ENCODE results near the gene CRAT.

CRAT gene

DNA sequence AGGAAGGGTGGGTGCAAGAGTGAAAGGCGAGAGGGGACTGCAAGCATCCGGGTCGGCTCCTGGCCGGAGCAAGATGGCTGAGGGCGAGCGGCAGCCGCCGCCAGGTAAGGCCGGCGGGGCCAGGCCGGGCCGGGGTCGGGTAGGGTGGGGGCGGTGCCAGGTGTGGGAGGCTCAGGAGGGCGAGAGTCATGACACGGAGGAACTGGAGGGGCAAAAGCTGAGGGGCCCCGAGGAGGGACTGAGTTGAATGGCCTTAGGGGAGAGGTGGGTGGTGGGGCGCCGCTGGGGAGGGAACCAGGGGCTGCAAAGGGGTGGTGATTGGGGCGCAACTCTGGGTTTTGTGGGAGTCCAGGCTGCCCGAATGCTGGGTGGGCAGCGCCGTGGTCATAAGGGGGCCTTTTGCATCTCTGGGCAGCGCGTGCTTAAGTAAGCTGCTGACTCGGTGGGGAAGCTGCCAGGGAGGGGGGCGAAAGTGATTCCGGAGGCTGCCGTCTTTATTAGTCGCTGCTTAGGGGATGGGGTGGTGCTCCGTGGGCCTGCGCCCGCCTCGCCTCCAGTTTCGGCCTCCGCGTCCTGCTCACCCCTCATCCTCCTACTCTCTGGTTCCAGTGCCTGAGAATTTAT lies 1.0 kb upstream of the CRAT start:
- peak; percentile 7 to 18 (median 14) for DNase-seq (ENCODE audit: low read depth in 2 of 3, low spot score in 1 of 3)

DNA sequence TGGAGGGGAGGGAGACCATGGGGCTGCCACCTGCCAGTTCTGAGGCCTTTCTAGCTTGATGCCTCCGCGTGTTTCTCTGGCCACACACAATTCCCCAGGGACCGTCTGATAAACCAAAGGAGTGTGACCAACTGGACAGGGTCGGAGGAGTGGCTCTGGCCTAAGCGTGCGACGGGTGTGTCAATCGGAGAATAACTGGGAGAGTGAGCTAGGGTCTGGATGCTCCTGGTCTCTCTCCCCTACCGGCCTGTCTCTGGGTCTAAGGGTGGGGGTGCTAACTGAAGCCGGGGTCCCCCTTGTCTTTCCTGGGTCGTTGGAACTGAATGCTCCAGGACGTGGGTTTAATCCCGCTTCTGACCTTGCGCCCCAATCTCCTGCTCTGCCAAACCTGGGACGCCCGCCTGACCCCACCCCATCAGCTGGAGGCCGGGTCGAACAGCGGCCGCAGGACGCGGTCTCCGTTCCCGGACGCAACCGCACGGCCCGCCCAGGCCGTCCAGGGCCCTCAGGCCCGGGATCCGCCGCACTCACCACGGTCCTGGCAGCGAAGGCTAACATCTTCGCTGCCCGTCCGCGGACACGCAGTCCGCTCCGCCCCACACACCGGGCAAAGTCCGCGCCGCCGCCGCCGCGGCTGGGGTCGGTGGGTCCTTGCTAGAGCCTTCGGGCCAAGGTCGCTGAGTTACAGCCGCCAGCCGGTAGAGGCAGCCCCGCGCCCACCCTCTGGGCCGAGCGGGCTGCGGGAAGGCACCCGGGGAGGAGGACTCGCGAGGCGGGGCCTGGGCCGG lies 447 bp downstream of the CRAT start:
- DNase-seq (ENCODE audit: low read depth in 2 of 3, low spot score in 1 of 3) = no peak

DNA sequence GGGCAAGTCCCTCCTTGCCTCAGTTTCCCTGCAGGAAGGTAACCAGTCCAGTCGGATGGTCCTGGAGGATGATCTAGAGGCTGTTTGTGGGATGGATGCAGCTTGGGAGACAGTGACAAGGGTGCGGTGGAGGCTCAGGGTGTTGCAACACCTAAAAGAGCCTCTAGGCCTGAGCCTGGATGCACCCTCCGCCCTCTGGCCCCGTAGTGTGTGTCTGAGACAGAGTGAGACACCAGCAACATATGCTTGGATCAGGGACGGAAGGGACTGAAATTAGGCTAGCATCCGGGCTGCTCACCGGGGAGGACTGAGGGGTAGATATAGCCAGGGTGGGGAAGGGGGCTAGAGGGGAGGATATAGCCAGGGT lies 1.1 kb downstream of the CRAT start:
- DNase-seq (ENCODE audit: low read depth in 2 of 3, low spot score in 1 of 3) = peak in 1 of 3 donors; percentile 21

DNA sequence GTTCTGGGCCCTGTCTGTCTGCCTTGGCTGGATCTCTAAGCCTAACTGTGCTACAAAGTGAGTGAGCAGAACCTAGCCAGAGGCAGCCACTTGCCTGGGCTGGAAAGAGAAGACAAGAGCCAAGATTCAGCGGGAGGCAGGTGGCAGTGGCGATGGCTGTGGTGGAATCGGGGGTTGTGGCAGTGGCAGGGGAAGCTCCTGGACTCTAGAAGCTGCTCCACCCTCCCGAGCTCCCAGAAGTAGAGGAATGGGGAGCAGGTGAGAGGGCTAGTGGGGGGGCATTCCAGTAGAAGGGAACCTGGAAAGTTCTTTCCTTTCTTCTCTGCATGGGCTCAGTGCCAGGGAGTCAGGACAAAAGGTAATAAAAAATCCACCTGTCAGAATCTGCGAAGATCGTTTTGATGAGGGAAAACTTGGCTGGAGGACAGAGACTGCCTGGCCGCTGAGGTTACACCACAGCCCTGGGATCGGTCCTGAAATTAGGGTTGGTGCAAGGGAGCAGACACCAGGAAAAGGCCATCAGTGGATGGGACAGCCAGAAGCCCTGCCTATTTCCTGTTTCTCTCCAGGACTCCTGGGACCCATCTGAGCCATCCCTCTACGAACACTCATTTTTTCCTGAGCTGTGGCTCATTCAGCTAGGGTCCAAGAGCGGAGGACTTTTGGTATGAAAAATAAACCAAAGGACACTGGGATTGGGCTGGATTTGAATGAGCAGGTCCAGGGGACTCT lies 1.6 kb downstream of the CRAT start:
- DNase-seq (ENCODE audit: low read depth in 2 of 3, low spot score in 1 of 3) = no peak

DNA sequence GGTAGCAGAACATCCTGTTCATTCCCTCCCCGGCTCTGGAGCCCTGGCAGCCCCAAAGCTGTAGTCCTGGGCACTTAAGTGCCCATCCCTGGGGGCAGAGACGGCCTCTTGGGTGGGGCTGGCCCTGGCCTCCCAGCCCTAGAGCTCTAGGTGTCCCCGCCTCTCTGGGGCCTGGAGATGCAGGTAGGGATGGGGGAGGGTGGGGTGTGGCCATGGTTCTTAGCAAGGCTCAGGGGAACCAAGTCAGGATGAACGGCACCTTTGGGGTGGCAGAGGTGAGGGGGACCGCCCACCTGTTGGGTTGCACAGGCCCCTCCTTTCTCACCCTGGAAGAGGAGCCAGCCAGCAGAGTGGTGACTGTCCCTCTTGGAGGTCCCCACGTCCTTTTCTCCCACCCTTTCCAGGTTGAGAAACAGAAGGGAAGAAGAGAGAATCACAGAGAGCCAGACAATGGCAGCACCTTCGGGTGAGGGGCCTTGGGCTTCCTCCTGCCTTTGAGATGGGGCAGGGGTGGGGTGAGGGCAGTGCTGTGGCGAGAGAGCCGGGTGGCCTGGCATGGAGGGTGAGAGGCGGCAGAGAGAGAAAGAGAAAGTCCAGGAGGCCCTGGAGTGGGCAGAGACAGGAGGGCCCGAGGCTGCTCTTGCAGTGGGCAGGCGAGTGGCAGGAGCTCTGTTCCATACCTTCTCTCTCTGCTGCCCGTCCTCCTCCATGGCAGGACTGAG lies 2.3 kb downstream of the CRAT start:
- no peak for DNase-seq (ENCODE audit: low read depth in 2 of 3, low spot score in 1 of 3)

DNA sequence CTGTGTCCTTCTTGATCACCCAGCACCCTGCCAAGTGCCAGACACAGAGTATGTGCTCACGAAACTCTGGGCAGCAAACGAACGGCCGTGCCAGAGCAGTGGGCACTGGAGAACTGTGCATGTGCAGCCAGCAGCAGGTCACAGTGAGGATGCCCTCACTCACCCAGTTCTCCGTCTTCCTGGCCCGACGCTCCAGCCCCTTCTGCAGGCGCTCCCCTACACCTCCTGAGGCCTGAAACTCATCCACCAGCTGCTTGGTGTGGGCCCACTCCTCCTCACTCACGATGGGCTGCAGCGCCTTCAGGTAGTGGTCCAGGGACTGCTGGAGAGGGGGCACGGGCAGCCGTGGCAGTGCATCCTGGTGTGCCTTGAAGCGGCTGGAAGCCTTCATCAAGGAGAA lies 2.9 kb downstream of the CRAT start:
- DNase-seq (ENCODE audit: low read depth in 2 of 3, low spot score in 1 of 3) = no peak

DNA sequence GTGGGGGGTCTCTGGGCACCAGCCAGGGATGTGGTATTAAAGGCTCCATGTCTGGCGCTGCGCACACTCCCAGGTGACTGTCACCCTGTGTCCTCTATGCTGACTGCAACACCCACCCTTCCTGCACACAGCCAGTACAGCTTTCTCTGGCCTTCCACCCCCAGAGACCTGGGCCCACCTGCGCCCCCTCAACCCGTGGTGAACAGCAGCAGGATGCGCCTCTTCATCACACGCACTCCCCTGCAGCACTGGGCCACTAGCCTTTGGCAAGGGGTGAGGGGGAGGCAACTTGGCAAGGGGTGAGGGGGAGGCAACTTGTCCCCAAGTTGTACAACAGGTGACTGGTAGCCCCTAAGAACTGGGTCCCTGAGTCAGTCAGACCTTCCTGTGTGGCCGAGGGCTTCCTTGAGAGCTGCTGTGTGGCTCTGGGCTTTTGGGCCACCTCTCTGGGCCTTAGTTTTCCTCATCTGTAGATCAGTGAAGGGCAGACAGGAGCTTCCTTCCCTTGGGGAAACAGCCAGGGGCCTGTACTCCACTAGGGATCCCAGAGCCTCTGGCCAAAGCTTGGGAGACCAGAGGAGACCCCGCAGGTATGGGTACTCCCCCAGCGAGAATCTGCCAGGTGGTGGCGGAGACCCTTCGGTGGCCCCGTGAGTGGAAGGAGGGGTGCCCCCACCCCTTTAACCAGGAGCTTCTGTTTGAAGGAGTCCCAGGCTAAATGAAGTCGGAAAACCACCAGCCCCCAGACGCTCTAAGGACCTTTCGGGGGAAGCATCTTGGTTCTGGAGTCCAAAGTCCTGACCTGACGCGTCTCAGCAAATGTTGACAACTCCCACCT lies 4.5 kb downstream of the CRAT start:
- DNase-seq (ENCODE audit: low read depth in 2 of 3, low spot score in 1 of 3) = no peak

DNA sequence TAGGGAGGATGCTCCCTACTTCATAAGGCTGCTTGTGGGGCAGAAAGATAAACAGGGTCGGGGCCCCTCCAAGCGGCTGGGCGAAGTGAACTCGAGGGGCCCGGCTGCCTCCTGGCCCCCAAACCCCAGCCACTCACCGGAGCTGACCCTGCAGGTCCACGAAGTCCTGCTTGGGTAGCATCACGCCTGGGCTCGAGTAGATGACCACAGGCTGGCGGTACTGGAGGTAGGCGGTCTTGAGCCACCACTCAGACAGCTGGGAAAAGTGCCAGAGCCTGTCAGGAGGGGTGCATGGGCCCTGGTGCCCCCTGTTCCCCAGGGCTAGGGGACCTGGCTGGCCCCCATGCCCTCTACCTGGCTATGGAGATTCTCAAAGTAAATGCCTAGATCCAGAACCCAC lies 6.5 kb downstream of the CRAT start:
- no peak for DNase-seq (ENCODE audit: low read depth in 2 of 3, low spot score in 1 of 3)

DNA sequence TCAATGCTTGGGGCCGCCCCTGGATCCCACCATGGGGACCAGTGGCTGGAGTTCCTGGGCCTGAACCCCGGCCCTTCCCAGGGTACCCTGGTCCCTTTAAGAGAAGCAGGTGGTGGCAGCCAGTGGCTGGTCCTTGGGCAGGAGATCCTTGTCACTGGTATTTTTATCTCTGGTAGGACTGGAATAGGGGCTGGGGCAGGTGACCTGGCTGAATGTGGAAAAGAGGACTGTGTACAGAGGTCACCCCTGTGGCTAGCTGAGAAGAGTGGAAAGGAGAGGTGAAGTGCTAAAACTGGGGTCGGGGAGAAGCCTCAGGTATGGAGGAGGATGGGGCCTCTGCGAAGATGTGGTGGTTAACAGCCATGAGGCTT lies 7.0 kb downstream of the CRAT start:
- DNase-seq (ENCODE audit: low read depth in 2 of 3, low spot score in 1 of 3) = no peak

DNA sequence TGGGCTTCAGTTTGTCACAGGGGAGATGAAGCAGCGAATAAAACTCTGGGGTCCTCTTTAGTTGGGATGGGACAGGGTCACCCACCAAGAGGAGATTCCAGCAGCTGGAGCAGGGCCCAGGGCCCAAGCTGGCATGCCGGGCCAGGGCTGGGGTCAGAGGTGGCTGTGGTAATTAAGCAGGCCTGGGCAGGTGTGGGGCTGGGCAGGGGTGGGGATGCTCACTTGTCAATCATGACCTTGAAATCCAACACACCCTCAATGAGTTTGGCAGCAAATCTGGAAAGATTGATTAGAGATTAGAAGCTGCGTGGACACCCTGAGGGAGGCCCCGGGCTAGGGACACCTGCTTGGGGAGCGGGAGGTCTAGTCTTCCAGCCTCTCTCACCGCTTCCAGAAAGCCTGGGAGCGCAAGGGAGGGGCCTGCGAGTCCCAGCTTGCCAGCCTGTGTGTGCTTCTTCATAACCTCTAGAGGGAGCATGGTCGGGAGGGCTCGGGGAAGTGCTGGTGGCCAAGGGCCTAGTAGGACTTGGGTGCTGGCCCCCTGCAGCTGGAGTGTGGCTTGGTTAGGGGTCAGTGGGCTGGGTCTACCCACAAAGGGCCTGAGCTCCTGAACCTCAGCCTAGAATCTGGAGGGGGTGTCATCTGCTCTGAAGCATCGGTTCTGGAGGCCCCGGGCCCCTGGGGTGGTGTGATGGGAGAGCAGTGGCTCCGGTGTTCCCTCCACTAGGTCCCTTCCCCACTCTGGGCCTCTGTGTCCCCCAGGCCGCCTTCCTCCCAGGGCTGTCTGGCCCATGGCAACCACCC lies 7.6 kb downstream of the CRAT start:
- no peak for DNase-seq (ENCODE audit: low read depth in 2 of 3, low spot score in 1 of 3)

DNA sequence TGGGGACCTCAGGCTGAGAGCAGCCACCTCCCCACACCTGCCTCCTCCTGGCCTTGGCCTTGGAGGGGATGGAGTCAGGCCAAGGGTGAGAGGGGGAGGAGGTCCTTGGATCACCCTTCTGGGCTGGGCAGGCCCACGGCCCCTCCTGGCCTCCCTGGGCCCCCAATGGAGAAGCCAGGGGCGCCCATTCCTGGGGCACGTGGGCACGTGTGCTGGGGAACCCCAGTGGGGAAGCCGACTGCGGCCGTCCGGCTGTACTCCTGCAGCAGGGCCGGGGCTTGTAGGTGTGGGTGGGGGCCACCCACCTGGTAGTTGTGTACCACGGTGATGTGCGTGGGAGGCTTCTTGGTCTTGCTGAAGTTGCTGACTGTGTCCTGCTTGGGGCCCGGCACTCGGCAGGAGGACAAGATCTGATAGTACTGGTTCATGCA lies 8.5 kb downstream of the CRAT start:
- DNase-seq (ENCODE audit: low read depth in 2 of 3, low spot score in 1 of 3) = no peak

DNA sequence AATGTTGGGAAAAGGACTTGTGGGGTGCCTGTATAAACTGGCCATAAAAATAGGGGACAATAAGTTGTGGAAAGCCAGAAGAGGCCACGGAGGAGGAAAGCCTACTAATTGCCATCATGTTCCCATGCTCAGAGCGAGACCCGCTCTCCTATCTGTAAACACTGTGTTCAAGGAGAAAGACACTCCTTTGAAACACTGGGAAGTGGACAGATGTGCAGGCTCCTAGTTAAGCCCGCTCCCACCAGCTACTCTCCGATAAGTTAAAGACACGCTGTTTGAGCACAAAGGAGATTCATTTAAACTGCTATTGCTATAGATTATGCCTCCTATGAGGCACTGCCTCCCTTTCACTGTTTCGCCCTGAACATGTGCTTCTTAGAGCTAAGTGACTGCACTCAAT lies 9.3 kb downstream of the CRAT start:
- DNase-seq (ENCODE audit: low read depth in 2 of 3, low spot score in 1 of 3) = no peak

DNA sequence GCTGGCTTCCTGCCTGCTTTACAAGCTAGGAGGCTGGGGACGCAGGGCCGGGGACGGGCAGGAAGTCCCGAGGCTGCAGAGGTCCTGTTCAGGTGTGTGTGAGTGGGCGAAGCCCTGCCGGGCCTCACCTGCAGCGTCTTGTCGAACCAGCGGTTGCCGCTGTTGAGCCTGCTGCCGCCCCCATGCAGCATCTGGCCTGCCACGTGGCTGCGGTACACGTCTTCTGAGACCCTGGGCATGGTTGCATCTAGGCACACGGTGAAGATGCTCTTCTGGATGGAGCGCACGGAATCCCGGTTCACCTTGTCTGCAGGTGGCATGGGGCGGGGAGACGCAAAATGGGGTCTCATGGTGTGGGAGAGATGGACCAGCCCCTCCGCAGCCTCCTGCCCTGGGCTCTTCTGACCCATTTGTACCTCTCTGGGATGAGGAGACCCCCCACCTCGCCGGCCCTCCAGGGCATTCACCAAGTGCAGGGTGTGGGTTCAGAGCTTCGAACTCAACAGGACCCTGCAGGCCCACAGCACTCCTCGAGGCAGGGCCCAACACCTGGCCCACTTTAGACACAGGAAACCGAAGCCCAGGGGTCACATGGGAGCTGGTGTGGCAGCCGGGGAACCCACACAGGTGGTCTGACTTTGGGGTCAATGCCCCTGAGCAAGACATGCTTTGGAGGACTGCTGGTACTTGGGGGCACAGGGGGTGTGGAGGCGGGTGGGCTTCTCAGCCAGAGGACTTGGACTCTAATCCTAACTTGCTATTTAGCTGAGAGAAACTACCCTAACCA lies 10.0 kb downstream of the CRAT start:
- DNase-seq (ENCODE audit: low read depth in 2 of 3, low spot score in 1 of 3) = no peak

DNA sequence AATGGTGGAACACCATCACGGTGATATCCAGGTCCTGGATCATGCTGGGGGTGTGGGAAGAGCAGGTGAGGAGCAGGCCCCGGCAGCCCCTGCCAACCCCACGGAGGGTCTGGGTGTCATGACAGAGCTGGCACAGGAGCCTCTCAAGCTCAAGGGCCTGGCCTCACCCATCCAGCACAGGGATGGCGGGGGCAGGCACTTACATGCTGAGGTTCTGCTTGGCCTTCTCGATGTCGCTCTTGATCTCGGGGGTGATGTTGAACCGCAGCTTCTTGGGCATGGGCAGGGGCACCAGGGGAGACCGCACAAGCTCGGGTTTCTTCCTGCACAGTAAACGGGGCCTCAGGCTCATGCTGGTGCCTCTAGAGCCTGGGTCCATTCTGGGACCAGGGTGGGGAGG lies 12.3 kb downstream of the CRAT start:
- no peak for DNase-seq (ENCODE audit: low read depth in 2 of 3, low spot score in 1 of 3)

DNA sequence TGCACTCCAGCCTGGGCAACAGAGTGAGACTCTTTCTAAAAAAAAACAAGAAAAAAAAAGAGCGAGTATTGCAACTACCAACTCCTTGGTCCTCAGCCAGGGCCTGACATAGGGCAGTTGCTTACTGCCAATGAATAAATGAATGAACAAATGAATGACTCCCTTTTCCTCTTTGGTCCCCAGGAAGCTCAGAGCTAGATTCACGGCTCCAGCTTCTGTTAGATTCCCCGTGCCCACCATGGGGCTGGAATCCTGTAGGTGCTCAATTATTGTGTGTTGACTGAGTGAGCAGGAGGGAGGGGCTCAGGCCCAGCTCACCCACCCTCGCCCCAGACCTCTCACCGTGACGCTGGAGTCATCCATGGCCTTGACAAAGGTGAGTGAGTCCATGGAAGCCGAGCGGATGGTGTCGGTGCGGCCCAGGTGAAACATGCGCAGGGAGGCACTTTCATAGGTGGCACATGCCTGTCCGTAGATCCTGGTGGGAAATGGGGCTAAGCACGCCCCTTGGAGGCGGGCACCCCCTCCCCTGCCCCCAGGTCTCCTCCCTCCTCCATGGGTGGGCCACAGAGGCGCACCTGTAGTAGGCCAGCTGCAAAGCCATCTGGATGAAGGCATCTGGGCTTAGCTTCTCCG lies 12.8 kb downstream of the CRAT start:
- no peak for DNase-seq (ENCODE audit: low read depth in 2 of 3, low spot score in 1 of 3)

DNA sequence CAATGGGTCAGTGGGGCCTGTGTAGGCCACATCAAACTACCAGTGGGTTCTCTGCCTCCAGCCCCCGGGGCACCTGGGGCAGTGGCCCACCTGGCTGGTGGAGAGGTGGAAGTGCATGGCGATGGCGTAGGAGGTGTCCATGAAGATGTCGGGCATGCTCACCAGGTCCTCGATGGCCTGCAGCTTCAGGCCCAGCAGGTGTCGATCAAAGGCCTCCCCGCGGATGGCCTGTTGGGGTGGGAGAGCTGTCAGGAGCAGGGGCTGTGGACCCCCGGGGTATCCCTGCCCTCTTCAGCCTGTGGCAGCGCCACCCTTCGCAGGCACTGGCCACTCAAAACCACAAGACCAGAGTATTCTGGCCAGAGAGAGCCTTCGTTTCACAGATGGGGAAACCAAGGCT lies 14.7 kb downstream of the CRAT start:
- no peak for DNase-seq (ENCODE audit: low read depth in 2 of 3, low spot score in 1 of 3)

DNA sequence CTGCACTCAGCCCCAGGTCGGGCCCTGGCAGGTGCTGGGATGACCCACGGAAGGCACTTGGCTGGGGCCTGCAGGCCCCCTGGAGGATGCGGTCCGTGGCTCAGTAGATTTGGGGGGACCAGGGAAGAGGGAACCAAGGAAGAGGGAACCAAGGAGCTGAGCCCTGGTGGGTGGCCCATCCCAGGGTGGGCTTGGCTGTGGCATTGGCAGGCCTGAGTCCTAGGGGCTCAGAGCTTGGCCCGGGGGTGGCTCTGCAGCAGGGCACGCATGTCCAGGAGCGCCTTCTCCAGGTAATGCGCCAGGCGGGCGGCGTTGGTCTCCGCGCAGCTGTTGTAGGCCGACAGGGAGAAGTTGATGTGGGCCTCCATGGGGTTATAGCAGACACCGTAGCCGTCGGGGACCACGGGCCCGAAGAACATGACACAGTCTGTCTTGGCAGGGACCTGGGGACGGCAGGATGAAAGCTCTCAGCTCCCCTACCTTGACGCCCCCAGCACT lies 15.4 kb downstream of the CRAT start:
- DNase-seq (ENCODE audit: low read depth in 2 of 3, low spot score in 1 of 3) = no peak

DNA sequence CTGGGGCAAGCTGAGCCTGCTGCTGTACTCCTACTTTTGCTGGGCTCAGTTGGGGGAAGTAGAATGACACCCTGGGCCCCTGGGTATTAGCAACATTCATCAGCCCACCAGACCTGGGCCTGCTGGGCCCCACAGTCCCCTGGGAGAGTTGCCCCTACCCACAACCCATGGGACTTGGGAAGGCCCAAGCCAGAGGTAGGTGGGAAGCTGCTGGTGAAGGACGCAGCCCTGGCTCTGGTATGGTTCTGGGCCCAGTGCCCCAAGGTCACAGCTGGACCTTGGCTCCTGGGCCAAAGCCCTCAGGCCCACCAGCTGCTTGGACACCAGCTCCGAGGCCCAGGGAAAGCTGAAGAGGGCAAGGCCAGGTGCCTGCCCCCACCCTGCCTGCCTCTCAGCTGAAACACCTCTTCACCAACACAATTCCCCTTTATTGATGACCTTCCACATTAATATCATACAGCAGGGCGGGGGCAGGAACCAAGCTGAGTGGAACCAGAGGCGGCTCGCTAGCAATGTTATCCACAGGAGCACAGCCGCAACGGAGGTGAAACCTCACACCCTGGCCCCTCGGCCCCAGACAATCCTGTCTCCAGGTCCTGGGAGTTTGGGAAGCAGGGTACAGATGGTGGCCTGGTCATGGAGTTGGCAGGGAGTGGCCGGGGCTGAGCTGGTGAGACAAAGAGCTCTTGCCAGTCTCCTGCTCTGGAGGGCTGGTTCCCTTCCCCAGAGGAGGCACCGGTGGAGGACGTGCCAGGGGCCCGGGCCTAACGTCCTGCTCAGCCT lies 16.0 kb downstream of the CRAT start:
- DNase-seq (ENCODE audit: low read depth in 2 of 3, low spot score in 1 of 3) = no peak
